Measurements from ENCODE around the gene NDUFC1.

The NDUFC1 gene

GRCh38 chr4:139247241-139247640 lies 55.0 kb downstream of the NDUFC1 start:
- no peak for DNase-seq

- no peak for DNase-seq
Observed at GRCh38 chr4:139246166-139246565, 56.1 kb downstream of the NDUFC1 start.

- DNase-seq, result no peak
Observed at GRCh38 chr4:139245590-139245989, 56.7 kb downstream of the NDUFC1 start.

GRCh38 chr4:139243448-139244365 lies 58.6 kb downstream of the NDUFC1 start:
- DNase-seq, result no peak

- no peak for DNase-seq
Observed at GRCh38 chr4:139242511-139243051, 59.7 kb downstream of the NDUFC1 start.

GRCh38 chr4:139241784-139242151 lies 60.5 kb downstream of the NDUFC1 start:
- DNase-seq, result no peak

GRCh38 chr4:139241086-139241783 lies 61.0 kb downstream of the NDUFC1 start:
- no peak for DNase-seq

Data from NCI-H526 (cell line).